SKM-1 (cell line): Measurements from ENCODE around the gene RELB.
A peak's percentile ranks its signal among the peaks of the same experiment; 100 is the strongest.

Experiments
- DNase-seq: peaks from one replicate; lab custom pipeline; 2025; ENCODE audit not compliant: unreplicated experiment; lab: John Stamatoyannopoulos, UW

RELB gene

DNA sequence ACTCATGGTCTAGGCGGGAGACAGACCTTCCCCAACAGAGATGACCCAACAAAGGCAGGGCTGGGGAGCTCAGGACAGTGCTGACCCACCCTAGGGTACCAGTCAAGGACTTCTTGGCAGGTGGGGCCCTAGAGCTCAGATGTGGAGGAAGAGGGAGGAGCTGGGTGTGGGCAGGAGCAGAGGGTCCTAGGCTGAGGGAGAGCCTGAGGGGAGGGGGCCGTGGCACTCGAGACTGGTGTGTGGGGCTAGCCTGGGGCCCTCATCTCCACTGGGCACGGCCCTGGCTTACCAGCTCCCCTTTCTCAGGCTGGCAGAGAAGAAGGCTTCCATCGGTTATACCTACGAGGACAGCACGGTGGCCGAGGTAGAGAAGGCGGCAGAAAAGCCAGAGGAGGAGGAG is 56.2 kb downstream of the RELB start:
- DNase-seq = no peak

DNA sequence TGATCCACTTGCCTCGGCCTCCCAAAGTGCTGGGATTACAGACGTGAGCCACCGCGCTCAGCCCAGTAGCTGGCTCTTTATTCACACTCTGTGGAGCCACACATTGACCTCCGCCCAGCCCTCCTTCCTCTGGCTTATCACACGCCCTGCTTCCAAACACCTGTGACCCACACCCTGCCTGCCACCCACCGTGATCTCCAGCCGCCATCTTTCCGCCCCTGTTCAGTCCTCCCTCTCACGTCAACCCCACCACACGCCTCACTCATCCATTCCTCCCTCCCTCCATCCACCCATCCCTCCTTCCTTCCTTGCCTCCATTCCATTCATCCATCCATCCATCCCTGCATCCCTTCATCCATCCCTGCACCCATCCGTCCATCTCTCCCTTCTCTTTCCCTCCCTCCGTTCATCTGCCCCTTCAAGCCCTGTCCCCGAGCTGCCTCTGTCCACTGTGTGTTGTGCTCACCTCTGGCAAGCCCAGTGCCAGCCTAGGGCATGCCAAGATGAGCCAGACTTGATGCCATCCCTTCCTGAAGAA is 57.4 kb downstream of the RELB start:
- no peak for DNase-seq

DNA sequence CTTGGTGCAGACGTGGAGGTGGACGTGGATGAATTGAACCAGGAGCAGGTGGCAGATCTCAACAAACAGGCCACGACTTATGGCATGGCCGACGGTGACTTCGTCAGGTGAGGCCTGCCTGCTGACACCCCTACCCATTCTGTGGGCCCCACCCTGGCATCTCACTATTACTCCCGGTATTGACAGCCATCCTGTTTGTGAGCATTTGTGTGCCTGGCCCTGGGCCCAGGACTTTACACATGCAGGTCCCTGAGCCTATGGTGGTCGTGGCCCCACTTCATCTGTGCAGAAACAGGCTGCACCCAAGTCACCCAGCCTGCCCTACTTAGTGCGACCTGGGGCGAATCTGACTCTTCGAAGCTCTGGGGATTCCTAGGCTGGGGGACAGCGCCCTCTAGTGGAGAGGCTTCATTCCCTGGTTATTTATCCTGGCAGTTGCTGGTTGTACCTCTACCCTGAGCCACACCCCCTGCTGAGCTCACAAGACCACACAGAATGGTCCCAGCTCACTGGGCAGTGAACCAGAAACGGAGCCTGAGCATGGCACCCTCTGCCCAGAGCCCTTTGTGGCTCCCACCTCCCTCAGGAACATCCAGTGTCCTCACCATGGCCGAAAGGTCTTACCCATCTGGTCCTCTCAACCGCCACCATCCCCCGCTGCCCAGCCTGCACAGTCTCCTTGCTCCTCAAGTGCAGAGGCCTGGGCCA is 58.1 kb downstream of the RELB start:
- peak; percentile 10 for DNase-seq

DNA sequence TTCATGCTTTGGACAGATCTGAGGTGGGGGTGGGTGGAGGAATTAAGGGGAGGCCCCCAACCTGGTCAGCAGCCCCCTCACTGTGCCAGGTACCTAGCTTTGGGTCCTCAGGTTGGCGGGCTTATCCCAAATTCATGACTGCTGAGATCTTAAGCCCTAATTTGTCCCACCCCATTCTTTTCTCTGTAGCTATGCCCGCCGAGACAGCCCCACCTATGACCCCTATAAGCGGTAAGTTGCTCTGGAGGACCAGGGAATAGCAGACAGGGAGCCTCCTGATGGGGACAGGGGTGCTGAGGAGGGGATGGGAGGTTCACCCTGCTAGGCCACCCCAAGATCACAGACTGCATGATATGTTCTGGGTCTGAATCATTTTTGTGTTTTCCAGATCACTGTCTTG is 60.7 kb downstream of the RELB start:
- DNase-seq = no peak

DNA sequence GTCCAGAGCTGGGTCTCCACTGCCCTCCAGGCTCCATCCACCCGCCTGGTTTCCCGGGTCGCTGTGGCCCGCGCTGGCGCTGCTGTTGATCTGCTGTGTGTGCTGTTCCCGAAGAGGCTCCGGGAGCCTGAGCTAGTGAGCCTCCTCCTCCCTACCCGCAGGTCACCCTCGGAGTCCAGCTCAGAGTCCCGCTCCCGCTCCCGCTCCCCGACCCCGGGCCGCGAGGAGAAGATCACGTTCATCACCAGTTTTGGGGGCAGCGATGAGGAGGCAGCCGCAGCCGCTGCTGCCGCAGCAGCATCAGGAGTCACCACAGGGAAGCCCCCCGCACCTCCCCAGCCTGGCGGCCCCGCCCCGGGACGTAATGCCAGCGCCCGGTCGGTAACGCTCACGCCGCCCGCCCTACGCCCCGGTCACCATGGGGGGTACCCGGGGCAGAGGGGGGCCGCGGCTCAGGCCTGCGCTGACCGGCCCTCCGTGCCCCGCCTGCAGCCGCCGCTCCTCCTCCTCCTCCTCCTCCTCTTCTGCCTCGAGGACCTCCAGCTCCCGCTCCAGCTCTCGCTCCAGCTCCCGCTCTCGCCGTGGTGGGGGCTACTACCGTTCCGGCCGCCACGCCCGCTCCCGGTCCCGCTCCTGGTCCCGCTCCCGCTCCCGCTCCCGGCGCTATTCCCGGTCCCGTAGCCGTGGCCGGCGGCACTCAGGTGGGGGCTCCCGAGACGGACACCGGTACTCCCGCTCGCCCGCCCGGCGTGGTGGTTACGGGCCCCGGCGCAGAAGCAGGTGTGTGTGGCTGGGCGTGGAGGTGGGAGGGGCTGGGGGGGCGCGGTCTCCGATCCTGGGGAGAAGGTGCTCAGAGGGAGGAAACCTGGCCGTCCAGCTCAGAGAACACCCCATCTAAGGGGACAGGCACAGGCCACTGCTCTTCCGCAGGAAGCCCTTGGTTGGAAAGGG is 62.9 kb downstream of the RELB start:
- no peak for DNase-seq

DNA sequence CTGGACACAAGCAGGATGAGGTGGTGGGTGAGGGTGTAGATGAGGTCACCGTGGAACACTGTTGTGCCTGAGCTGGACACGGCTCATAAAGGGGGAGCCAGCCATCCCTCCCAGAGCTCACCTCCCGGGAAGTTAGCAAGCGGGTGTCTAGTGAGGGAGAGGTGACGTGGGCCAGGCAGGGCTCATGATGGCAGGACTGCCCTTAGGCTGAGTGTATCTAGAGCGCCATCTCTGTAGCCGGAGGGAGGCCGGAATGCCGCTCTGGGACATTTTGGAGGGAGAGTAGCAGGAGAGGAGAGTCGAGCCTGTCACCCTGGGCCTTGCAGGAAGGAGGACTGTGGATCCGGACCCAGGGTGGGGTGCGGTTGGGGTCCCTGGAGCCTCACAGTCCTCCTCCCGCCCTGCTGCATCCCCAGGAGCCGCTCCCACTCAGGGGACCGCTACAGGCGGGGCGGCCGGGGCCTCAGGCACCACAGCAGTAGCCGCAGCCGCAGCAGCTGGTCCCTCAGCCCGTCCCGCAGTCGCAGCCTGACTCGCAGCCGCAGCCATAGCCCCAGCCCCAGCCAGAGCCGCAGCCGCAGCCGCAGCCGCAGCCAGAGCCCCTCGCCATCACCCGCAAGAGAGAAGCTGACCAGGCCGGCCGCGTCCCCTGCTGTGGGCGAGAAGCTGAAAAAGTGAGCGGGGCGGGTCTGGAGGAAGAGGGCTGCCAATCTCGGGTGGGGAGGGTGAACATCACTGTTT is 65.8 kb downstream of the RELB start:
- DNase-seq = no peak

DNA sequence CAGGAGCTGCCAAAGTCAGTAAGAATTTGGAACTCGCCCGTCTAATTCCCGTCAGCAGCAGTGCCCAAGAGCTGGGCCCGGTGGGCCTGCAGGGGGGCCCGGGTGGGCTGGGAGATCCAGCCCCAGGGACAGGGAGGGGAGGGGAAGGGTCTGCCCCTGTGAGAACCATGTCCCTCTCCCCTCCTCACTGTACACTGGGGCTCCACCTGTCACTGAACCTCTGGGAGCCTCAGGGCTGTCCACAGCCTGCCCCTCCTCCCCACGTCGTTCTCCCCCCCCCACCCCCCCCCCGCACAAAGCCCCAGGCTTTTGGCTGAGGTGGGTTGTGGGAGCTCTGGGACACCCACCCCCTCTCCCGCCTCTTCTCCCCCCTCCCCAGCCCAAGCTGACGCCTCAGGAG is 66.8 kb downstream of the RELB start:
- DNase-seq = no peak

DNA sequence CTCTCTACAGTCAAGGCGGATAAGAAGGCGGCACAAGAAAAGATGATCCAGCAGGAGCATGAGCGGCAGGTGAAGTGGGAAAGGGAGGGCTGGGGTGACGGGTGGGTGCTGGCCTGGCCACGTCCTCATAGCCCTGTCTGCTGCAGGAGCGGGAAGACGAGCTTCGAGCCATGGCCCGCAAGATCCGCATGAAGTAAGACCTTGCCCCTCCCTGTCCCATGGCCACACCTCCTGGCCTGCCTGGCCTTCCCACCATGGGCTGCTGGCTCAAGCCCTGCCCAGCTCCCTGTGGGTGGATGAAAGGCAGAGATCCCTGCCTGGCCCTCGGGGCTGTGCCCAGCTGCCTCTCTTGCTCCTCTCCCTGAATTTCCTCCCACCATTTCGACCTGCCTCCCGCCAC is 67.8 kb downstream of the RELB start:
- no peak for DNase-seq

DNA sequence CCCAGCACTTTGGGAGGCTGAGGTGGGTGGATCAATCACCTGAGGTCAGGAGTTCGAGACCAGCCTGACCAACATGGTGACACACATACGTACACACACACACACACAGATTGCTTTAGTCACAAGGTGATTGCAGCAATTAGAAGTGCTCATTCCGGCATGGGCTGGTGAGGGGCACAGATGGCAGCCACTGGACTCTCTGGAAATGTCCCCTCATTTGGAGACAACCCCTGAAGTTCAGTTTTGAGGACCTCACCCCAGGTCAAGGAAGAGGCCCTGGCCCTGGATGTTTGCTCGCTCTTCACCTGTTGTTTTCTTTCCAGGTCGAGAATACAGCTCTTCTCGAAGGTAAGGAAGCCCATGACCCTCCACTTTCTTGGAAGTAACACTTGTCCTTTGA is 69.0 kb downstream of the RELB start:
- no peak for DNase-seq

DNA sequence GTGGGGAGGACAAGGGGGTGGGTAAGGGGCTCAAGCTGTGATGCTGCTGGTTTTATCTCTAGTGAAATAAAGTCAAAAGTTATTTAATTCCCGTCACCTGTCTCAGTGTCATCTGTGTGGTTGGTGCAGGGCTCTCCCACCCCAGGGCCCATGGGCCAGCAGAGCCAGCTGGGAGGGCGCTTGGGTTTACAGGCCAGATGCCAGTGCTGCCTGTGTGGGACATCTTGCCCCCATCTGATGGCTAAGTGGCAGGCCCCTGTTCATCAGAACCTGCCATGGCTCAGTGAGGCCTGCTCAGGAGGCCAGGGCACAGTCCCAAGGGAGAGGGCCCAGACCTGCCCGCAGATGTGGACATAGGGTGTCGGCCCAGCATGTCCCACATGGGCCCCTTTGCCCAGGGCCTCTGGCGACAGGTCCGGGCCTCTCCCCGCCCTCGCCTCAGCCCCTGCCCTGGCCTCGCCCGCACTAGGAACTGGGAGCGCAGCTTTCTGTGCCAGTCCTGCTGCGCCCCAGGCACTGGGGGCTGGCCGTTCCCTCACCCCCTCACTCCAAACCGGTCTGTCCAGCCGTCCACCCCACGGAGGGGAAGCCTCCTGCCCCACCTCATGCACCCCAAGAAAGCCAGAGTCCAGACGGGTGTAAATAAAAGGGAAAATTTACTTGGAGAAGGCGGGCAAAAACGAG is 69.7 kb downstream of the RELB start:
- DNase-seq = no peak

DNA sequence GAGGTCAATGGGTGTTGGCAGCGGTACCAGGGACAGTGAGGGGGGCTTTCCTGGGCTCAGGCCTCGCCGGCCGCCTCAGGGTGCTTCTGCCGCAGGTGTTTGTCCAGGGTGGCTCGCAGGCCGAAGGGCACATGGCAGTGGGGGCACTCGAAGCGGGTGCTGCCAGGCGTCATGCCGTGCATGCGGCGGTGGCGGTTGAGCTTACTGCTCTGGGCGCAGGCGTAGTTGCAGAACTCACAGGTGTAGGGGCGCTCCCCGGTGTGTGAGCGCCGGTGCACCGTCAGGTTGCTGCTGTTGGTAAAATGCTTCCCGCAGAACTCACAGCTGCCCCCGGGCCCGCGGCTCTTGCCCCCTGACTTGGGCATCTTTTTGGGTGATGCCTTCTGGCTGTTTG is 70.3 kb downstream of the RELB start:
- no peak for DNase-seq

DNA sequence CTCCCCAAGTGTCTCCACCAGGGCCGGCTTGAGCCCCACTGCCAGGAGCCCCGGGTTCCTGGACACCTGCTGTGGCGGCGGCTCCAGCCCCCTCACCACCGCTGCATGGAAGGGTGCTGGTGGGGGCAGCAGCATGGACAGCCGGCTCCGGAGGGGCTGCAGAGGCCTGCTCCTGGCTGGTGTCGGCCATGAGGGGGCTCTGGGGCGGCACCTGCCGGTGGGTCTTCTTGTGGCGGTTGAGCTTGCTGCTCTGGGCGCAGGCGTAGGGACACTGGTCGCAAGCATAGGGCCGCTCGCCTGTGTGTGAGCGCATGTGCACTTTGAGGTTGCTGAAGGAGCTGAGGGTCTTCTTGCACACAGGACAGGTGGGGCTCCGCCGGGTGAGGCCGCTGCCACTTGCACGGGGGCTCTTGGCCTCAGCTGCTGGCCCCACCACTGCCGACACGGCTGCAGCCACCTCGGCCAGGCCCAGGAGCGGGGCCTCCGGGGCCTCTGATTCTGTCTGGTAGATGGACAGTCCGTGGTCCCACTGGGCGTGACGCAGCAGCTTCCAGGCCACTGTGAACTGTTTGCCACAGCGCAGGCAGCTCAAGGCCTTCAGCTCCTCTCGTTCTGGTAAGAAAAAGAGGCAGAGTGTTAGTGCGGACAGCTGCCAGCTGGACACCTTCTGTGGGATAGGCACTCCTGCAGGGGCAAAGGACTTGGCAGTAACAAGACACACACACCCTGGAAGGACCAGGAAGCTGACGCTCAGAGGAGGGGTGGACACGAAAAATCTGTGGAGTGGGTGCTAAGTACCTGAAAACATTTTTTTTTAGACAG is 70.9 kb downstream of the RELB start:
- no peak for DNase-seq

DNA sequence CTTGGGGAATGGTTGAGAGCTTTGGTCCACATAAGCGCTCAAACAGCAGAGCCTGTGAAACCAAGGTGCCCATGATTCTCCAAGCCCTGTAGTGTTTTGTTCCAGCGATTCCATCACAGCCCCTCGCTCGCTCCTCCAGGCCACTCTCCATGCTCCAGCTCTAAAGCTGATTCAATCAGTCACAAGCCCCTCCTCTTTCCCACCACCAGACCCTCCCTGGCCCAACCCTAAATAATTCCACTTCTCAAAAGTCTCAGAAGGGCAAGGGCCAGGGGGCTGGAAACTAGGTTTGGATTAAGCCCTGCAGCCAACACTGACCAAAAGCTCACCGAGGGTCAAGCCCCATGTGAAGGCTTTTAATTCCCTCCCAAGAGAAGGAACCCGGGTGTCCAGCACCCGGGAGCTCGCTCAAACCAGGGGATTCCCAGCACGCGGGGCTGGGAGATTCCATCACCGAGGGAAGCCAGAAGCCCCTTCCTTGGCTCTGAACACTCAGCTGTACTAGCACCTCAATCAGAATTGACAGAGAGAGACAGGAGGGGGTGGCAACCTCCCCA is 73.6 kb downstream of the RELB start:
- DNase-seq = no peak

DNA sequence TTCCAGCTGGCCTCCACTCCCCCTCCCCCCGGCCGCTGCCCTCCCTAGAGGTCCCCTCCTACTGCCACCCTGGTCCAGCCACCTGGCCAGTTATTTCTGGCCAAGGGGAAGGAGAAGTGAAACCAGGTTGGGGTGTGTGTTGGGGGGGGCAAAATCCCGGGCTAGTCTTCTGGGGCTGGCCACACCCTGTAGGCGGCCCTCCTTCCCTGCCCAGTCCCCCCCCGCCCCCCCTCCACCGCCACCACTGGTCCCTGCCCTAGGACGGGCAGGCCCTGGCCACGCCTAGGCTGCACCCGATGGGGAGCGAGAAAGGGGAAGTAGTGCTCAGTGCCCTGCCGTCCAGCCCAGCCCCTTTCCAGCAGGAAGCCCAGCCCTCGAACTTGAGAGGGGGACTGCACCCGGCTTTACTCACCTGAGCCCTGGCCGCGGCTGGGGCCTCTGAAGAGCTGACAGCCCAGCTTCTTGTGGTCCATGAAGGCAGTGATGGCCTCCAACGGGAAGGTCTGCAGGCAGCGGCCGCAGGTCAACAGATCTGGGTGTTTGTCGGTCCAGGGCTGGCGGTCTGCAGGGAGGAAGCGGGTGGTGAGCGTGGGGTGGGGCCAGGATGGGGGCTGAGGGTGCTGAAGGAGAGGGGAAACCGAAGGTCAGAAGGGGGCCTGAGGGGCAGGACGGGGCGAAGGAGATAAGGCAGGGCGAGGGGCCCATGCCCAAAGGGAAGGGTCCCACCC is 74.2 kb downstream of the RELB start:
- DNase-seq = peak; percentile 66

DNA sequence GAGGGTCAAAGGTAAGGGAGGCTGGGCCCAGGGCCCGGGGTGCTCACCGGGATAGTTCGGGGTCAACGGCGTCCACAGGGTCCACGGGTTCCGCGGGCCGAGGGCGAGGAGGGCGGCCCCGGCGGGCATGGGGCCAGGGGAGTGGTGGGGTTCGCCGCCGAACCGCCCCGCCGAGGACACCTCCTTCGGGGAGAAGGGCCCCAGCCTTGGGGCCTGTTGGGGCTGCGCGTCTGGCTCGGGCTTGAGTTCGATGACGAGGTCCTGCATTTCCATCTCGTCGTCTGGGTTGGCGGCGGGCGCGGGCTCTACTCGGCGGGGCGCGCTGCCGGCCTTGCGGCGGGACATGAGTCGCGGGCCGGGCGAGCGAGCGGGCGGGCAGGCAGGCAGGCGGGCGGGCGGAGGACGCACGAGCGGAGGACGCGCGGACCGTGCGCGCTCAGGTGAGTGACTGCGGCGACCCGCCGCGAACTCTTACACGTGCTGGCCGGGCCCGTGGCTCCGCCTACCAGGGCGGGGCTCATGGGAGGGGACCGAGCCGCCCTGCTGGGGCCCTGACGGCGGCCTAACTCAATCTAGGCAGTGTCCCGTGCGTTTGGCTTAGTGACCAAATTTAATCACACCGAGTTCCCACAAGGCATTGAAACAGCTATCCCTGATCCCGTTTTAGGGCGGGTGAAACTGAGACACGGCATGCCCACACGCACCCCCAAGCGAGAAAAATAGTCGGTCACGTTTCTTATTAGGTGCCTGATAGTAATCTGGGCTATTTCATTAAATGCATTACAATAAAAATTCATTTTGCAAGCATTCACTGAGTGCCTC is 75.0 kb downstream of the RELB start, which contains the start of gene ZNF296:
Gene ZNF296 (minus strand): TSS at position 450 of the 822 bp plus-strand sequence. CDS start 105 bp downstream, at position 345.
- DNase-seq = peak; percentile 7

DNA sequence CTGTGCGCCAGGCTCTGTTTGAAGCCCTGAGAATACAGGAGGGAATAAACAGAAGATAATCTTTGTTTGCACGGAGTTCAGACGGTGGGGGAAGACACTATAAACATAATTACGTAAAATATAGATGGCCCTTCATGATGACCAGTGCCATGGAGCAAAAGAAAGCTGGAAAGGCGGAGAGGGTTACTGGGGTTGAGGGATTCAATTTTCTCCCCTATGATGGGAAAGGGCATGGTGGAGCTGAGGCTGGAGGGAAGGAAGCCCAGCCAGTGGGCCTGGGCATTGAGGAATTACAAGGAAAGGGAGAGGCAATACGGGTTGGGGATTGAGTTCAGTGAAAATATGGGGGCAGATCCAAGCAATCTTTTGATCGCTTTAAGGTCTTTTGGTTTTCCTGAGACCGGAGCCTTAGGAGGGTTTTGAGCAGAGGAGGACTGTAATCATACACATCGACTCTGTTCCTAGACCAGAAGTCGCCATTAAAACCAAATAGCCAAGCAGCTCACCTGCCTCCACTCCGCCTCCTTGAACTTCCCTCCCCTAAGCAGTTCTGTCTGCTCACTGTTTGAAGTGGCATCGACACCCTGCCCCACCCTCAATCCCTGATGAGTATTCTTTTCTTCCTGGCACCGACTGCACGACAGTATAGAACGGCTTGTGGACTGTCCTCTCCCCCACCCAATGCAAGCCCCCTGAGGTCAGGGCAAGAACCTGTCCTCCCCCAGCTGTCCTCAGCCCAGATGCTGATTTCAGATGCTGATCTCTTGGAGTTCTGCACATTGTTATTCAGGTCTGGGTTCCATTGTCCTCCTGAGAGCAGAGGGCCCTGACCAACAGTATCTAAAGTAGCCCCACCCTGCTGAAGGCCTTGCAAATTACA is 75.8 kb downstream of the RELB start:
- DNase-seq = no peak
